ENCODE results near the gene PLD4.

PLD4 gene

DNA sequence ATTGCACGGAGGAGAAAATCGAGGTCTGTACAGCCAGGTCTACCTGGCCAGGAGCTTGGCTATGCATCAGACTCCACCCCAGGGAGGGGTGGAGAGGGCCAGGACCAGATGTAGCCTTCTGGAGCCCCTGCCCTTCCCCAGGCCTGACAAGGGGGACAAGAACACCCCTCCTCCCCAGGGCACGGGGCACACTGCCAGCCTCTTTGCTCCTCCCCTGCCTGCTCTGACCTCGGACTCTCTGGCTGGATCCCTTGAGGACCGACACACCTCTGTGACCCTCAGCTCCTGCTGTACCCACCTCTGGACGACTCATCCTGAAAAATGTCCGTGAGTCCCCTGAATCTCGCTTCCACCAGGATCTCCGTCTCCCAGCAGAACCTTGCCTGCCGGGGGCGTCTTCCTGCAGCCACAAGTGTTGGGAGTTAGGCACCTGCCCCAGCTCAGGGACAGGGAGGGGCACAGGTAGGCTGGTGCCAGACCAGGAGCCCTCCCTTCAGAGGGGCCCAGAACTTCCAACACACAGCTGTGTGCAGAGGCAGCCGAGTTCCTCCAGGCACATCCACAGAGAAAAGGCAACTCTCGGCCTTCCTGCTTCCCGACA is 31.7 kb downstream of the PLD4 start:
- DNase-seq (ENCODE audit: low read depth), result no peak

DNA sequence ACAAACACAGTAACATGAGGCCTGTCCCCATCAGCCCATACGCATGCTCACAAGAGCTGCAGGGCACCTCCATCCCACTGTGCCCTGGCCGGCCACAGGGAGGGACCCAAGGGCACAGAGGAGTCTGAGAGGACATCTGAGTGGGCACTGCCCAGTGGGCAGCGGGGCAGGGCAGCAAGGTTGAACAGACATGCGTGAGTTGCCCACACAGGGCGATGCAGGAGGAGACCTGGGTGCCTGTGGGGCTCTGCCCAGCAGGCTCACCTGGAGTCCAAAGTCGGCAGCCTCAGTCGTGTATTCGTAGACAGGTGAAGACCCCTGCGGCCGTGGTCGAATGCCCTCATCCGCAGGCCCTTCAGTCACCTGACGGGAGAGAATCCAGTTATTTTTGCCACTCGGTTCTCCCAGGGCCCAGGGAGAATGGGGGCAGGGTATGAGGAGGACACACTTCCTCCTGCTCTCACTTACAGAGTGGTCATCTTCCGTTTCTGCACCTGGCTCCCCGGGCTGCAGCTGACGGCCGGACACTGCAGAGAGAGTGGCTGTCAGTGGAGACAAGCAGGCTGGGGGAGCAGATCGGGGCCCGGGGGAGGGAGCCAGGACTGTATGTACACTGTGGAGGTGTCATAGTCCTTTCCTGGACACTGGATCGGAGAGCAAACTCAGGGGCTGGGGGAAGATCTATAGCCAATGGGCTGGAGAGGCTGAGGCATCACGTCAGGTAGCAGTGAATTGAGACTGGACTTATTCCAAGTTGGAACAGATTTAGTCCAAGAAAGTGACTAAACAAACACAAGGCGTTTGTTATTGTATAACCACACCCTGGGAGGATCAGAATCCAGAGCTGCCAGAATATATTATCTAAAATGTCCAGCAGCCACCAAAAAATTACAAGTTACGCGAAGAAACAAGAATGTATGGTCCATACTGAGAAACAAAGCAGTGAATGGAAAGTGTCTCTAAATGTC is 32.8 kb downstream of the PLD4 start:
- DNase-seq (ENCODE audit: low read depth), result no peak

DNA sequence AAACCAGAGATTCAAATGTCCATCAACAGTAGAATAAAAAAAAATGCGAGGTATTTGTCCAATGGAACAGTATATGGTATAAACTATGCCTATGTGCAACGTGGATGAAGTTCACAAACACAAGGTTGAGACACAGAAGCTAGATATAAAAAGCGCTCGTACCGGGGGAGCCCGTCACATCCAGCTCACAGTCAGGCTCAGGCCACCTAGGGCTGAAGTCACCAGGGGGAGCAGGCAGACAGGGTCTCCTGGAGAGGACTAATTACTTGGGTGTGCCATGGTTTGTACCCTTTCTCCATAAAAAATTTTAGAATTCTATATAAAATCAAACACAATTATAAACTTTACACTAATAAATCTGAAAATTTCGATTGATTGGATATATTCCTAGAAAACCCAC is 39.9 kb downstream of the PLD4 start:
- DNase-seq (ENCODE audit: low read depth), result no peak

DNA sequence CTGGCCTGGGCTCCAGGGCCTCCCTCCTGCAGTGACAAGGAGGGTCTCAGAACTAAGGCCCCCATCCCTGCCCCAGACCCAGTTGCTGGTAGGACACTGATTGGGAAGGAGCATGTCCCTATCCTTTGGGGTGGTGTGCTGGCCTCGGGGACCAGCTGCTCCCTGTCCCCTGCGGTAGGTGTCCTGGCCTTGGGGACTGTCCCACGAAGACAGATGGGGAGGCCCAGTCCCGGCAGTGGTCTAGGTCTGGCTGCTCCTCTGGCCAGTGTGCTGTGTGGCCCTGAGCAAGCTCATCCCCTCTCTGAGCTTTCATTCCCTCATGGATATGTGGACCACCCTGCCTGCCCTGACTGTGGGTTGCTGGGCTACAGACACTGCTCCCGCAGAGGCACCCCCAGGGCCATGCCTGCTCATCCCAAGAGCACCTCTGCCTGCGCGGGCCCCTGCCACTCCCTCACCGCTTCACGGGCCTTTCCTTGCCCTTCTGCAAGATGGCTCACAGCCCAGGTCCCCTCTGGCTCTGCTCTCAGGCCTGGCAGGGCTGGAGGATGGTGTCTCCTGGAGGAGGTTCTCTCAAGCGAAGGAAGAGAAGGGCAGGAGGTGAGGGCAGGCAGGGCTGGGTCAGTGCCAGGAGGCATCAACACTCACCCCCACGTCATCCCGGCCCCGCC is 41.0 kb downstream of the PLD4 start:
- no peak for DNase-seq (ENCODE audit: low read depth)

DNA sequence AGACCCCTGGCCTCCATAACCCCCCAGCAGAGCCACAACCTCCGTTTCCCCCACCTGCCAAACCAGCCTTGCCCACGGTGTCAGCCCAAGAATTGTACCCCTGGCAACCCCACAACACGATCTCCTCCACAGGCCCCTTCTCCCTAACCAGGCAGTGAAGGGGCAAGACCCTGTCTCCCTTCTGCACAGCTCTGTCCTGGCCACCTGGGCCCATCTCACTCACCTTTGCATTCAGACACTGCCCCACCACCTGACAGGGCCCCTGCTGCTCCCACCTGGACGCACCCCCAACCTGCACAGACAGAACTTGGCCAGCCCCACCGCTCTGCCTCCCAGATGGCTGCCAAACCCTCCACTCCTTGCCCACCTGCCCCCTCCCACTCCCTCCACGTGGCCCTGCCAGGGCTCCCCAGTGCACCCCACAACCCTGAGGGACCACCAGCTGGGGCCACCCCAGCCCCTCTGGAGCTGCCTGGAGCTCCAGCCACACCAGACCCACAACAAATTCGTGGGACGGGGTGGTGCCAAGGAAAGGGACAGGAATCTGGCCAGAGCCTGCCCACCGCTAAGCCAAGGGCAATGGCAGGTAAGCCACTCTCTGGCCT is 41.7 kb downstream of the PLD4 start:
- no peak for DNase-seq (ENCODE audit: low read depth)

DNA sequence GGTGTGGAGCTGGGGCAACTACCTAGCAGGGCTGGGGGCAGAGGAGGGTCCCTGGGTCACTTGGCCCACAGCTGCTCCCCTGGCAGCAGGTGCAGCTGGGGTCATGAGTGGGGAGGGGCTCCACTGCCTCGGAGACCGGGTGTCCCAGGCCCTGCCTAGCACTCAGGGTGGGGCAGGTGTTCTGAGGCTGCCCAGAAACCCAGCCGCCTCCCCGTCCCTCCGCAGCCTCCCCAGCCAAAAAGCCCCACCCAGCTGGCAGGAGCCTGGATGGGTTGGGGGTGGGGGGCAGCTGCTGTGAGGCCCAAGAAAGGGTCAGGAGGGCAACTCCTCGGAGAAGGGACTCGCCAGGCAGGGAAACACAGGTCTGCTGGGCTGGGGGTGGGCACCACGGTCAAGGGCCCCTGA is 42.3 kb downstream of the PLD4 start:
- DNase-seq (ENCODE audit: low read depth), result no peak

DNA sequence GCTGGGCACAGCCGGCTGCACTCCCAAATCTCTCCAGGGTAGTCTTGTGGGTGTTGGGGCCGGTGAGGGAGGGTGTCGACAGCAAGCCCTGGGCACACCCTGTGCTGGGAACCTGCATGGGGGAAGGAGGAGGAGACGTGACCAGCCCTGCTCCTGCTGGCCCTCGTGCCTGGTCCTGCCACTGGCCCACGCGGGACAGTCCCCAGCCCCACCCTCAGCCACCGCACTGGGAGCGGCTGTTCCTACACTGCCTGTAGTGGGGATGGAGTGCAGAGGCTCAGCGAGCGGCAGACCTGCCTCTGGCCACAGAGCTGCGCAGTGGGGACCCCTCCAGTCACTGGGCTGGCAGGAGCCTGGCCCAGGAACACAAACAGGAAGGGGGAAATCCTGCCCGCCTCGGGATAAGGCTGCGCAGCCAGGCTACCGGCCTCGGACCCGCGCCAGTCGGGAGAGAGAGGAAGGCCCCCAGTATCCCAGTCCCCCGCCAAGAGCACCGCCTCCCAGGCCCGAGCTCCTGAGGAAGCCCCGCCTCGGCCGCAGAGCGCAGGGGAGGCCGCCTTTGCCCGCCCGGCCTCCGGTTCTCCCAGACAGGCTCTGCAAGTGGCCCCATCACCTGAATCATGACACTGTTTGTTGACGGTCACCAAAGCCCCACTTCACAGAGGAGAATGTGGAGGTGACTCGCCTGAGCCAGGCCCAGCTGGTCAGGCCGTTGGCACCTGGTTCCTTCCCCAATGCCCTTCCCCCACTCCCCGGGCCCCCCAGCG is 42.9 kb downstream of the PLD4 start:
- peak; percentile 64 for DNase-seq (ENCODE audit: low read depth)

DNA sequence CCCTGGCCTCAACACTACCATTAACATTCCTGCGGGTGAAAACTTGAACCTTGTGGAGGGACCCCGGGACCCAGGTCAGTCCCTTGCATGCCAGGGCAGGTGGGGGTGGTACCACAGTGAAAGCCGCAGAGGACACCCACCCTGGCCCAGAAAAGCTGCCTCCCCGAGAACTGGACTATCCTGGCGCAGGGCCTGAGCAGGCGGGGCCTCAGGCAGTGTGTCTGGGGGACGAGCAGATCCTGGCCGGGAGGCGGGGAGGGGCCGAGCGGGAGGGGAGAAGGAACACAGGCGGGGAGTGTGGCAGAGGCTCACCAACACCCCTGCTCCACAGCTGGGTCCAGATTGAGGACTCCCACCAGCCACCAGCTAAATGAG is 43.5 kb downstream of the PLD4 start:
- DNase-seq (ENCODE audit: low read depth), result peak; percentile 74

DNA sequence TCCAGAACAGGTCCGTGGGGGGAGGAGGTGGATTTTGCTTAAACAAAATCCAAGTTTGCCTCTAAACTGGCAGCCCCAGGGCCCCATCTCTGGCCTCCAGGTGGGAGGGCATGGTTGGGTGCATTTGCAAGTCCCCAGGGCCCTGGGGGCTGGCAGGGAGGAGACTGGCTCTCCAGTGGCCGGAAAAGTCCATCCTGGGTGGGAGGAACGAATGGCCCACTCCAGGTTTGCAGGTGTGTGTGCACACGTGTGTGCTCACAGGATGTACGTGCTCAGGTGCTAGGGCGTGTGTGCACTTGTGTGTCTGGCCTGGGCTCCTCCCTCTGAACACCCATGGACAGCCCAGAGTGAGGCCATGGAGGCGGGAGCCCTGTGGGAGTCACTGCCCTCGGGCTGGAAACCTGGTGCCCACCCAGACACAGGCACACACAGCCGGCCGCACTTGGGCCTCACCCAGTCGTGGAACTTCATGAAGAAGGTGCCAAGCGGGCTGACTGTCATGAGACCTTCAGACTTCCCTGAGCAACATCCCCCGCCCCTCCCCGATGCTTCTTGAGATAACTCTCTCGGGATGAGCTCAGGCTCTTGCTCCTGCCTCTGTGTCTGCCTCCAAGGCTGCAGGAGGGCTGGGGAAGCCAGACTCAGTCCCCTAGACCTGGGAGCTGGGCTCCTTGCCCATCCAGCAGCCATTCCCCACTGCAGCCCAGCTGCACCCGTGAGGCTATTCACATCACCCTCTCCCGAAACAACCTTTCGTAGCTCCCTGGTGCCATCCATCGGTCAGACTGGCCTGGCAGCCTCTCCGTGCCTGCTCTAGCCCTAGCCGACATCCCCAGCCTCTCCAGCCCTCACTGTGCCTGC is 44.1 kb downstream of the PLD4 start:
- DNase-seq (ENCODE audit: low read depth), result peak; percentile 29

DNA sequence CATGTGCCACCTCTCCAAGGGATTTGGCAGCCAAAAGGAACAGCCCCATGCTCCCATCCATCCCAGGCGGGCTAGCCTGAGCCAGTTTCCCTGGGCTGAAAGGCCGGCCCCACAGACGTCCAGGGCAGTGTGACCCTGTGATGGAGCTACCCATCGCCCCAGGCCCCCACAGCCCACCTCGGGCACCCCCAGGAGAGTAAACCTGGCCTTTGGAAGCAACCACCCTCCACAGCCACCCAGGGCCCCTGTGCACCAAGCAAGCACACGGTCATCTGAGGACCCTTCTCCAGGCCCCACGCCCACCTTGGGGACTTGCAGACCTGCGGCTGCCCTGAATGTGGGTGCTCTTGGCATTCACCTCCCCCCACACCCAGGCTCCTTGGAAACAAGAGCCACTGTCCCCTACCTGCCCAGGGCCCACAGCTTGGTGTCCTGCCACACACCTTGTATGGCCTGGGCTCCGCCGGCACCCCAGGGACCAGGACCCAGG is 45.1 kb downstream of the PLD4 start:
- DNase-seq (ENCODE audit: low read depth), result no peak

DNA sequence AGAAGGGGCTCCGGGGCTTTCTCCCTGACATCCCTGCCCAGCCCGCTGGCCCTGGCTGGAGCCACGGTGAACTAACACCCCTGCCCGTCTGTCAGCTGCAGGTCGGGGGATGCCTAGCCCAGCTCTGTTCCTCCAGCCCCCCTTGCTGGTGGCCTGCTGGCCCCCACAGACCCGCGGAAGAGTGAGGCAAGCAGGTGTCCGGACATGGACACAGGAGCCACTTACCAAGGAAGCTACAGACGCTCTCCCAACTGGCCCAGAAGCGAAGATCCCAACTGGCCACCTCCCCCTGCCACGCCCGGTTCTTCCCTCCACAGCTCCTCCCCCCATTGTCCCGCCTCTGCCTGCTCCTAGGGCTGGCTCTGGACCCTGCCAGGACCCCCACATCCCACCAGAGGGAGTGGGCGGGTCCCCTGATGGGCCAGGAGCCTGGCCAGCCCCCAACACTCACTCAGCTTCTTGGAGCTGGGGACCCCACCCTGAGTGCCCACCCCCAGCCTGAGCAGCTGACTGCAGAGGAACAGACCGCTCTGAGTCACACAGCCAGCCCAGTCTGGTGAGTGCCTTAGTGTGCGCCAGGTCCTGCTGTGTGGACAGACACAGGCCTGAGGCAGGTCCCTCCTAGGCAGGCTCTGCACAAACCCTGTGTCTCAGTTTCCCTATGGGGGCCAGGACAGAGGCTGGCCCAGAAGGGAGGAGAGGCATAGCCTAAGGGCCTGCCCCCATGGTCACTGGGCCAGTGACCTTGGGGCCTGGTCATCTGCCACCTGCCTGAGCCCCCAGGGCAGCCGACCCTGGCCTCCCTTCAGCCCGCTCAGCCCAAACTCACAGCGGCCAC is 45.8 kb downstream of the PLD4 start:
- peak; percentile 92 for DNase-seq (ENCODE audit: low read depth)

DNA sequence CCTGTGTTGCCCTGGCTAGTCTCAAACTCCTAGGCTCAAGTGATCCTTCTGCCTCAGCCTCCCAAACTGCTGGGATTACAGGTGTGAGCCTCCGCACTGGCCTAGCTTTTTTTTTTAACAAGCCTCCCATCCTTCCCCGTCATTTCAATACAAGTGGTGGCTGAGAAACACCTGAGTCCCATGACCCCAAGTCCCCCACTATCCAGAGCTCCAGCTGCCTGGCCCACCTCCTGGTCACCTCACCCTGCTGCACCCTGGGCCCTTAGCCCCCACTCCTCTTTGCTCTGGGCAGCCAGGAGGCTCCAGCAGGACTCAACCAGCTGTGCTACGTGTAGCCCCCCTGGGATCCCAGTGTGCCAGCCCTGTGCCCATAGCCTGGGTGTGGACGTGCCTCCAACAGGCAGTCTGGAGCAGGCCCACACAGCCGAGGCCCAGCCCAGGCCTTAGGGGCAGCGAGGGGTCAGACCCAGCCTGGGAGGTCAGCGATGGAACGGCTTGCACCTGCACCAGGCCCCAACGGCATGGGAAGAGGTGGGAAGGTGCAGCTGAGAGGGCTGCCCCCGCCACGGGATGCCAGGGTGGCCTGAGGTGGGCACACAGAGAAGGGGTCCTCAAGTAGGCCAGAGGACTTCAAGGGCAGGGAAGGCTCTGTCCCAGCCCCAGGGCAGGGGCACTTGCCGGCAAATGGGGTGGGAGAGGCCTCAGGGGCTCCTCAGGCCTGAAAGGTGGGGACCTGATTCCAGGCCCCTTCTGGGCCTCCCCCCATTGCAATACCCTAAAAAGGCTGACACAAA is 47.0 kb downstream of the PLD4 start:
- DNase-seq (ENCODE audit: low read depth), result no peak

DNA sequence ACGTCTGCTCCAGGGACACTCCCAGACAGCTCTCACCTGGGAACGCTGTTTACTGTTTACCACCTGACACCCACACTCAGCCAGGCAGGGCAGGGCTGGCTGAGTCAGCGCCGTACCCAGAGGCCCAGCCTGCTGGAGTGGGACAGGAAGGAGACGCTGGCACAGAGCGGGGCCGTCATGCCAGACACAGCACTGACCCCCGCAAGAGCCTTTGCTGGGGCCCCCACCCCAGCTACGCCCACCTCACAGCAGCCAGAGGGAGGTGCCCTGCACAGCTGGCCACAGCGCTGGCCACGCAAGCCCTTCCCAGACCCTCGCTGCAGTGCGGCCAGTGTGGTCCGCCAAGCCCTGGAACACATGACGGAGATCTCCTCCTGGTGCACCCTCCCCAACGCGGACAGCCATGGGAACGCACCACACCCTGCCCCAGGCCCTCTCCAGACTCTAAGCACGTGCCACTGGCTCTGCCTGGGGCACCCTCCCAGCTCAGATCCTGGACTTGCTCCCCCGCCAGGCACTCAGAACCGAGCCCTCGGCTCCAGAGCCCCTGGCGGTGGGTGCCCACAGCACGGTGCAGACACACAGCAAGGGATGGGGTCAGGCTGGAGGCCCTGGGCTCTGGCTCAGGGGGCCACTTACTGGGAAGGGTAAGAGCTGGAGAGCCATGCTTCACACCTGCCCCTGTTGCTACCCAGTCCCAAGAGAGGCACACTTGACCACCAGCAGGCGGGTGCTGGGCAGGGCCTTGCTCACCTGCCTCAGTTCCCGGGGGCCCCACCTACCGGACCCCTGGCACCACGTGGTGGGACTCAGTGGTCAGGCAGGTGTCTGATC is 47.8 kb downstream of the PLD4 start:
- DNase-seq (ENCODE audit: low read depth), result peak; percentile 71

DNA sequence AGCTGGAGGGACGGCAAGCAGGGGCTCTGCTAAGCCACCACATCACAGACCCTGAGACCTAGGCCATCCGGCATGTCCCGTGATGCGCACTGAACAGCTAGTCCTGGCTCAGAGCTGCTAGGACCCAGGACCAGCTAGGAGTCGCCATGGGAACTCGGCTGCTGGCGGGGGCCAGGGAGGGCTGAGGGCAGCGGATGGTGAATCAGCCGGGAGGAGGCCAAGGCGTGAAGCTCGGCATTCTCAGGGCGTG is 48.4 kb downstream of the PLD4 start:
- DNase-seq (ENCODE audit: low read depth), result peak; percentile 99

DNA sequence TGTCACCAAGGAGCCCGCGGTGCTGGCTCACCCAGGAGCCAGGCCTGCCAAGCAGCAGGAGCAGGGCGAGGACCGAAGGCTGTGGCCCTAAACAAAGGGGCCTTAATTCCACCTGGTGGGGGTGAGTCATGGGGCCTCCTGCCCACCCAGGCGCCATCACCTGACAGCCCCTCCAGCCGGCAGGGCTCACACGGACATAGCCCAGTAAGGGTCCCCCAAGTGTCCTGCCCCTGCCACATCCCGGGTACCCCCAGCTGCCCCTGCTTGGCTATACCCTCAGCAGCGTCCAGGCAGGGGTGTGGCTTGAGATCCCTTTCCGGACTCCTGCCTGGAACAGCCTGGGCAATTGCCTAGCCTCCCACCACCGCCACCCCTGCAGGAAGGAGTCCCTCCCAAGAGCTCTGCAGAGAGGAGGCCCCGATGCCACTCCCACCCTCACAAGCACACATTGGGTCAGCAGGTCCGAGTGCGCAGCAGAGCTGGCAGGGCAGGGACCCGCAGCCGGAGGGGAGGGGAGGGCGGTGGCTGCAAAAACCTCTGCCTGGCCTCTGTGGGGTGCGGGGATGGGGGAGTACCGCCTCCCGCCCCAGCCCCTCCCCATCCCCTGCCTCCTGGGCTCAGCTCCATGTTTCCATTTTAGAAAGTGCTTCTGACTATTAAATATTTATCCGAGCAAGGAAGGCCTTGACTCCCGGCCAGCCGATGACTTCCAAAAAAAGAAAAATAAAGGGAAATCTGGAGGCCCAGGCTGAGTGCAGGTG is 48.9 kb downstream of the PLD4 start:
- peak; percentile 86 for DNase-seq (ENCODE audit: low read depth)

DNA sequence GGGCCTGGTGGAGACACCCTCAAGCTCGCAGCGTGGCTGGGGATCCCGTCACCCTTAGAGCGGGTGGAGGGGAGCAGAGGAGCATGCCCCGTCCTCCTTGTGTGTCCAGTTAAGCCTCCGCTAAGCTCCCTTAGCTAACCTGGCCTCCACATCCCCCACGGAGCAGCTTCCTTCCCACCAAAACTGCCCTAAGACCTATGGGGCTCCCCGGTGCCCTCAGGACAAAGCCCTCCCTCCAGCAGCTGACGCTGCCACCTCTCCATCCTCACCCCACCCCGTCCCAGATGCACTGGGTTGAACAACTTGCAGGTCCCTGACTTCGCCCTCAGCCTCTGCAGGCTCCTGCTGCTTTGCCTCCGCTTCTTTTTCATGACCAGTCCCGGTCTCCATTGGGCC is 49.5 kb downstream of the PLD4 start:
- DNase-seq (ENCODE audit: low read depth), result no peak

DNA sequence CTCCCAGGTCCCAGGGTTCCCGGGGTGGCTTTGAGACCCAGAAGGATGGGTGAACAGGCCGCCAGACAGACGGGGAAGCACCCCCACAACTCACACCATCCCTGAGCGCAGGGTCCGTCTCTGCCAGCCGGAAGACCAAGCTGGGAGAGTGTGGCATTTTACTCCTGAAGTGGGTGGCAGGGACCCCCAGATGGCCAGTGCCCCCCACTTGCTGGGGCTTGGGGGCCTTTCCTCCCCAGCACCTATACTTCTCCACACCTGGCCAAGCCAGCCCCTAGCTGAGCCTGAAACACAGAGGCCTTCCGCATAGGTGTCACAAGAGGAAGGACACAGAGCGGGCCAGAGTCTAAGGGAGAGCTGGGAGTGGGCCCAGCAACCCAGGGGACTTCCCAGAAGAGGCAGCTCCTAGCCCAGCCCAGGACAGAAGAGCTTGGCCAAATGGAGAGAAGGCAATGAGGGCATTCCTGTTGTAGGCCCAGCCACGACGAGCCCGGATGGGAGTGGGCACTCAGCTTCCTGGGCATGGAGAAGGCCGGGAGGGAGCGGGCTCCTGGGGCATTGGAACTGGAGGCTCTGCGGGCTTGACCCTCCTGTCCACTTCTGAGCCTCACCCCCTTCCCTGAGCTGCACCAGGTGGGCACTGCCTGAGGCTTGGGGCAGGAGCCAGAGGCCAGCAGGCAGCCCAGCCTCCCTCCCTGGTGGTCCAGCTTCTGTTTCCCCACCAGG is 50.1 kb downstream of the PLD4 start:
- no peak for DNase-seq (ENCODE audit: low read depth)

Measured in ELR (cell line).